Measurements from ENCODE around the gene CPNE7.
A peak's percentile ranks its signal among the peaks of the same experiment; 100 is the strongest.

The CPNE7 gene

GRCh38 chr16:89599451-89599858, 23.9 kb downstream of the CPNE7 start:
- DNase-seq (ENCODE audit: extremely low spot score, insufficient read length, low read depth), result no peak
- peak; percentile 35 for FAIRE-seq

GRCh38 chr16:89599902-89600301, 24.3 kb downstream of the CPNE7 start:
- DNase-seq (ENCODE audit: extremely low spot score, insufficient read length, low read depth), result no peak
- no peak for FAIRE-seq

- DNase-seq (ENCODE audit: extremely low spot score, insufficient read length, low read depth) (no peak), FAIRE-seq (no peak)
These were observed 24.9 kb downstream of the CPNE7 start for GRCh38 chr16:89600427-89600826.

GRCh38 chr16:89600956-89601355, 25.4 kb downstream of the CPNE7 start:
- FAIRE-seq (no peak), DNase-seq (ENCODE audit: extremely low spot score, insufficient read length, low read depth) (no peak)

DNA sequence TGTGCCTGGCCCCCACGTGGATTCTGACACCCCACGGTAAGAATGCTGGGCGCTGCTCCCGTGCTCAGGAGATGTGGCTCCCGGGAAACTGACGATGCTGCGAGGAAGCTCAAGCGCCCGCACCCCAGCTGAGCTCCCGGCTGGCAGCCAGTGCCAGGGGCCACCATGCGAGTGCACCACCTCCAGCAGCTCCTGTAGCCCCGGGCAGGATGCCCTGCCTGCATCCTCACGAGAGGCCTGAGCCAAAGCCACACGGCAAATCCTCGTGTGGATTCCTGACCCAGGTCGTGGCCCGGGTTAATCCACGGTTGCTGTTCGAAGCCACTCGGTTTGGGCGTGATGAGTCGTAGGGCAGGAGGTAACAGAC, 26.3 kb downstream of the CPNE7 start:
- no peak for FAIRE-seq
- DNase-seq (ENCODE audit: extremely low spot score, insufficient read length, low read depth), result no peak

- no peak for FAIRE-seq
These were observed 26.9 kb downstream of the CPNE7 start for GRCh38 chr16:89602273-89602951.

DNA sequence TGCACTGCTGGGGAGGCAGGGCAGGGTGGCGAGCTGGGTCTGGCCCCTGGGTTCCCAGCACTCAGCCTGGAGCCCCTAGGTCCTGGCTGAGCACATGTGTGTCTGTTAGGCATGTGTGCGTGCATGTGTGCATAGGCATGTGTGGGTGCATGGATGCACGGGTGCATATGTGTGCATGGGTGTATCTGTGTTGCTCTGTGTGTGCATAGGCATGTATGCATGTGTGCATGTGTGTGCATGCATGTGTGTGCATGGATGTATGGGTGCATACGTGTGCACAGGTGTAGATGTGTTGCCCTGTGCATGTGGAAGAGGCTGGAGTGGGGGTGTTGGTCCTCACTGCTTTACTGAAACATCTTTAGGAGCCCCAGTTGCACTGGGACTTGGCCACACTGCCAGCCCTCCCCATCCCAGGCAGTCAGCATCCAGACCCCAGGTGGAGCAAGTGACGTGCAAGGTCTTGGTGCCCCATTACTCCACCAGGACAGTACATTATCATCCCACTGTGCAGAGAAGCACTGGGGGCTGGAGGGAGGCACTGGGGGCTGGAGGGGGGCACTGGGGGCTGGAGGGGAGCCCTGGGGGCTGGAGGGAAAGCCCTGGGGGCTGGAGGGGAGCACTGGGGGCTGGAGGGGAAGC, 27.5 kb downstream of the CPNE7 start:
- DNase-seq (ENCODE audit: extremely low spot score, insufficient read length, low read depth), result no peak
- FAIRE-seq, result no peak

More at GRCh38 chr16:89602273-89602951, 26.9 kb downstream of the CPNE7 start:
- no peak for DNase-seq (ENCODE audit: extremely low spot score, insufficient read length, low read depth)

DNA sequence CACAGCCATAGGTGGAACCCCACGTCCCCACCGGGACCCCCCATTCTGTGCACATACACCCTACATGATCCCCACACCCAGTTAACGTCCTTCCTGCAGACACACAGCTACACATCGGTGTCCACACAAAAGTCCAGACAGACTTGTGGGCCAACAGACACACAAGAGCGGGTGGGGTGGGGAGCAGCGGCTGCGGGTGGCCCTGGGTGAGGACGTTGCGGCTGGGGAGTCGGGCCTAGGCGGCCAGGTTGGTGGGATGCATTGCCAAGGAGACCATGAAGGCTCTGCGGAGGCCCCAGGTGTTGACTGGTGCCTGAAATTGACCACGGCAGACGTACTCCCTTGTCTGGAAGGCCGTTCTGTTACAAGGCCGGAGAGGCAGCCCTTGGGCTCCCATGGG, 29.2 kb downstream of the CPNE7 start:
- FAIRE-seq (no peak), DNase-seq (ENCODE audit: extremely low spot score, insufficient read length, low read depth) (no peak)

- FAIRE-seq (no peak), DNase-seq (ENCODE audit: extremely low spot score, insufficient read length, low read depth) (no peak)
These were observed 29.8 kb downstream of the CPNE7 start for GRCh38 chr16:89605186-89605970.

- DNase-seq (ENCODE audit: extremely low spot score, insufficient read length, low read depth) (no peak), FAIRE-seq (no peak)
These were observed 30.4 kb downstream of the CPNE7 start for GRCh38 chr16:89606006-89606405.

DNA sequence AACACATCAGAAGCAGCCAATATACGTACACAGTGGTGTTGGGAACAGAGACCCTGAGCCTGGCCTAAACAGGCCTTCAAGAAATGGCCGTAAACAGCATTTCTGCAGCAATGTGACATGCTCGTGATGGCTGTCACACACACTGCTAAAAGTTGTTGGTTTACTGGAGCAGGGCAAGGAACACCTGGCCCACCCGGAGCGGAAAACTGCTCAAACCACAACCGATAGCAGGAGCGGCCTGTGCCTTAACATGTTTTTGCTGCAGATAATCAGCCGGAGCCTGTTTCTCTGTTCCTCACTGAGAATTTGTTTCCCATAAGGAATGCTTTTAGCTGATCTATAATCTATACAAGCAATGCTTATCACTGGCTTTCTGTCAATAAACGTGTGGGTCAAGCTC, 31.9 kb downstream of the CPNE7 start:
- FAIRE-seq, result no peak
- no peak for DNase-seq (ENCODE audit: extremely low spot score, insufficient read length, low read depth)

DNA sequence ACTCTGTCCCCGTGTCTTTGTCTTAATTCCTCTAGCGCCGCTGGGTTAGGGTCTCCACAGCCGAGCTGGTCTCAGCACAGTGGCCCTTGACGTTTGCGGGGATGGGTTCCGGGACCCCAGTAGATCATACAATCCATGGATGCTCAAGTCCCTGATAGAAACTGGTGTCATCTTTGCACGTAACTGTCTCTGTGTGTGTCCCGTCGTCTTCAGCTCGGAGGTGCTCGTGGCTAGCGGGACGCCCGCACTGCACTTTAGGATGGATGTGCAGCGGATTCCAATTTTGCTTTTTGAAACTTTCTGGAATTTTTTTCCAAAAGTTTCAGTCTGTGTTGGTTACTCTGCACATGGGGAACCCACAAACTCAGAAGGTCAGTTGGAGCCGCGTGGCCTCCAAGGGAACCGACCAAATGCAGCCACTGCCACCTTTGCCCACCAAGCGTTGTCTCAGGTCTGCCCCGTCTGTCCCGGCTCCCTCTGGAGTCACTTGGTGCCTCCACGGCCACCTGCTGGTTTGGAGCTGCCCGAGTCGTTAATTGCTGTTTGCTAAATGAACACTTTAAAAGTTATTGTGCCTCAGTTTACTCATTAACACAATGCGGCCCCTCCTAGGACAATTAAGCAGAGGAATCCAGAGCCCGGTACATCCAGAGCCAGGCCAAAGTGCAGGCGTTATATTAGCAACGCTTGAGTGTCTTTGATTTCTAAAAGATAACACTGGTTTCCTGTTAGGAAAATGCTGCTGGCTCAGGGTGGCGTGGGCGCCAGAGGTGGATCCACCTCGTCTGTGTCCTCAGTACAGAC, 32.6 kb downstream of the CPNE7 start:
- no peak for DNase-seq (ENCODE audit: extremely low spot score, insufficient read length, low read depth)
- FAIRE-seq, result no peak

DNA sequence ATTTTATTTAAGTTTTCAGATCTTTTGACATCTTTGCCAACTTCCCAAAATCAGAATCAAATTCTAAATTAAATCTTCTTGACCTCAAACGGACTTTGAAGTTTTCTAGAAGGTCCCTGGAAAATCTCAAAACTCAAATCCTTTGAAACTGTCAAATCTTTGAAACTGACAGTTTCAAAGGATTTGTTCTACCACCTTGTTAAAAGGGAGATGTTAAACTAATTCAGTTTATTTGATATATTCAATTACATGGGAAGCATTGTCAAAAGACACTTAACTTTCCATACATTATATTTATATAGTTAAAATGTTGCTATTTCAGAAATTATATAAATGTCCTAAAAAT, 34.5 kb downstream of the CPNE7 start:
- no peak for FAIRE-seq
- no peak for DNase-seq (ENCODE audit: extremely low spot score, insufficient read length, low read depth)

- FAIRE-seq, result no peak
- DNase-seq (ENCODE audit: extremely low spot score, insufficient read length, low read depth), result no peak
These were observed 37.0 kb downstream of the CPNE7 start for GRCh38 chr16:89612415-89613166.

GRCh38 chr16:89613231-89613953, 37.8 kb downstream of the CPNE7 start, which contains the start of gene DPEP1:
Gene DPEP1 (plus strand): TSS chr16:89613642. CDS start chr16:89630411, 16,769 bp downstream.
- DNase-seq (ENCODE audit: extremely low spot score, insufficient read length, low read depth), result no peak
- no peak for FAIRE-seq

GRCh38 chr16:89613954-89614459, 38.4 kb downstream of the CPNE7 start:
- FAIRE-seq (no peak), DNase-seq (ENCODE audit: extremely low spot score, insufficient read length, low read depth) (no peak)

DNA sequence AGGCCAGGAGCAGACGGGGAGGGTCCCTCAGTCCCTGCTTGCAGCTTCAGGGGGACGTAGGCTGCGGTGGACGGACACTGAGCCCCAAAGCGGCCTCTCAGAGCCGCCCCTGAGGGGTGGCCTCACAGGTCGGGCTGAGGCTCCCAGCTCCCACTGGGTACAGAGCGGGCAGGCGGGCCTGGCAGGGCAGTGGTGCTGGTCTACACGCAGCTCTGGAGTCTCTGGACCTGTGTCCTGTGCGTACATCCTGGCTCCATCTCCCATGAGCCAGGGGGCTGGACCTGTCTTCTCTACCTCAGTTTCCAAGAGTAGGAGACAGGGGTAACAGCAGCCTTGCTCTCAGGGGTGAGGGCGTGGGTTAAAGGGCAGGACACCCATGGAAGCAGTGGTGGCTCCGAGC, 39.6 kb downstream of the CPNE7 start:
- no peak for FAIRE-seq
- DNase-seq (ENCODE audit: extremely low spot score, insufficient read length, low read depth), result no peak

GRCh38 chr16:89615596-89616090, 40.1 kb downstream of the CPNE7 start:
- no peak for FAIRE-seq
- DNase-seq (ENCODE audit: extremely low spot score, insufficient read length, low read depth), result no peak

DNA sequence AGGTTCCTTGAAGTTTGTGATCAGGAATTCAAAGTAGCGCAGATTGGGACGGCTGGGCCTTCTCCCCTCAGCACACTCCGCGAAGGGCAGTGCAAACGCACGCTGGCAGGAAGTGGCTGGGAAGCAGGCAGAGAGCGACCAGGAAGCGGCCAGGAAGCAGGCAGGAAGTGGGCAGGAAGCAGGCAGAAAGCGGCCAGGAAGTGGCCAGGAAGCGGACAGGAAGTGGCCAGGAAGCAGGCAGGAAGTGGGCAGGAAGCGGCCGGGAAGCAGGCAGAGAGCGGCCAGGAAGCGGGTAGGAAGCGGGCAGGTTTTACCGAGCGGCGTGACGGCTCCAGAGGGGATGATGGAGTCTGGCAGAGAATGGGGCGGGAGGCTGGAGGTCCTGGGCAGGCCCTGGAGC, 41.1 kb downstream of the CPNE7 start:
- FAIRE-seq (no peak), DNase-seq (ENCODE audit: extremely low spot score, insufficient read length, low read depth) (no peak)

Data from GM18507 (cell line).